Hepatocyte (in vitro differentiated cells): ENCODE measurements around the gene NLRC3.

Source experiments
- CTCF ChIP-seq: fragments of 200-600 bp; sonication (generic); IDR thresholded peaks from 2 replicates; pipeline ENCODE4 v1.5.1; 2016; ENCODE audit warnings: antibody characterized with exemption, mild to moderate bottlenecking; ENCODE audit not compliant: poor library complexity
- EZH2phosphoT487 ChIP-seq: fragments of 200-600 bp; sonication (generic); IDR thresholded peaks from one replicate; pipeline ENCODE4 v1.6.1; 2018; ENCODE audit warnings: antibody characterized with exemption, mild to moderate bottlenecking, low read depth, moderate library complexity; ENCODE audit not compliant: unreplicated experiment, severe bottlenecking

GRCh38 chr16:3580686-3581085 lies 3.5 kb upstream of the NLRC3 start:
- TF ChIP-seq CTCF (no peak), EZH2phosphoT487 (no peak)
